ENCODE results near the gene KL. TPM values are rescaled to one million over a fixed set of nuclear protein-coding genes. Genes with fewer than 3 reads are reported as not detected.
A peak's percentile ranks its signal among the peaks of the same experiment; 100 is the strongest.

KL gene
- total RNA-seq, 1 donor, result 0.81 TPM

DNA sequence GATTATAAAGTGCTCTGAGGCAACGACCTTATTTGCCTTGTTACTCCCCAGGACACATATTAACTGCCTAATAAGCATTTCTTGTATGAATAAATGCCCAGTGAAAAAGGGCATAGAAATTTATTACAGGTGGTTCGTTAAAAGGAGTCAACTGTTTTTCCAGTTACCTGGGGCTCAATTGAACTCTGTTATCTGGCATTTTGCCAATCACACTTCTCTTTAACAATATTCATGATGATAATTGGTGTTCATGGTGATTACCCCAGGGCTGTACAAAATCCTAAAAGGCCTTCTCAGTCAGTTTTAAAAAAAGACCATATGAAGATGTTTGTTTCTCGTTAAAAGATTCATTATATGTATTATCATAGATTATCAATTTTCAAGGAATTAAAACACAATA is 57.1 kb downstream of the KL start:
- H3K4me3 ChIP-seq (ENCODE audit: low read depth, low read length), result no peak overlapping the region
- DNase-seq (ENCODE audit: low read depth), result no peak
- TF ChIP-seq, protein P1, sequence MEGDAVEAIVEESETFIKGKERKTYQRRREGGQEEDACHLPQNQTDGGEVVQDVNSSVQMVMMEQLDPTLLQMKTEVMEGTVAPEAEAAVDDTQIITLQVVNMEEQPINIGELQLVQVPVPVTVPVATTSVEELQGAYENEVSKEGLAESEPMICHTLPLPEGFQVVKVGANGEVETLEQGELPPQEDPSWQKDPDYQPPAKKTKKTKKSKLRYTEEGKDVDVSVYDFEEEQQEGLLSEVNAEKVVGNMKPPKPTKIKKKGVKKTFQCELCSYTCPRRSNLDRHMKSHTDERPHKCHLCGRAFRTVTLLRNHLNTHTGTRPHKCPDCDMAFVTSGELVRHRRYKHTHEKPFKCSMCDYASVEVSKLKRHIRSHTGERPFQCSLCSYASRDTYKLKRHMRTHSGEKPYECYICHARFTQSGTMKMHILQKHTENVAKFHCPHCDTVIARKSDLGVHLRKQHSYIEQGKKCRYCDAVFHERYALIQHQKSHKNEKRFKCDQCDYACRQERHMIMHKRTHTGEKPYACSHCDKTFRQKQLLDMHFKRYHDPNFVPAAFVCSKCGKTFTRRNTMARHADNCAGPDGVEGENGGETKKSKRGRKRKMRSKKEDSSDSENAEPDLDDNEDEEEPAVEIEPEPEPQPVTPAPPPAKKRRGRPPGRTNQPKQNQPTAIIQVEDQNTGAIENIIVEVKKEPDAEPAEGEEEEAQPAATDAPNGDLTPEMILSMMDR (IDR thresholded peaks at IDR 0.05; ENCODE audit: insufficient read depth, low read length), result no peak

DNA sequence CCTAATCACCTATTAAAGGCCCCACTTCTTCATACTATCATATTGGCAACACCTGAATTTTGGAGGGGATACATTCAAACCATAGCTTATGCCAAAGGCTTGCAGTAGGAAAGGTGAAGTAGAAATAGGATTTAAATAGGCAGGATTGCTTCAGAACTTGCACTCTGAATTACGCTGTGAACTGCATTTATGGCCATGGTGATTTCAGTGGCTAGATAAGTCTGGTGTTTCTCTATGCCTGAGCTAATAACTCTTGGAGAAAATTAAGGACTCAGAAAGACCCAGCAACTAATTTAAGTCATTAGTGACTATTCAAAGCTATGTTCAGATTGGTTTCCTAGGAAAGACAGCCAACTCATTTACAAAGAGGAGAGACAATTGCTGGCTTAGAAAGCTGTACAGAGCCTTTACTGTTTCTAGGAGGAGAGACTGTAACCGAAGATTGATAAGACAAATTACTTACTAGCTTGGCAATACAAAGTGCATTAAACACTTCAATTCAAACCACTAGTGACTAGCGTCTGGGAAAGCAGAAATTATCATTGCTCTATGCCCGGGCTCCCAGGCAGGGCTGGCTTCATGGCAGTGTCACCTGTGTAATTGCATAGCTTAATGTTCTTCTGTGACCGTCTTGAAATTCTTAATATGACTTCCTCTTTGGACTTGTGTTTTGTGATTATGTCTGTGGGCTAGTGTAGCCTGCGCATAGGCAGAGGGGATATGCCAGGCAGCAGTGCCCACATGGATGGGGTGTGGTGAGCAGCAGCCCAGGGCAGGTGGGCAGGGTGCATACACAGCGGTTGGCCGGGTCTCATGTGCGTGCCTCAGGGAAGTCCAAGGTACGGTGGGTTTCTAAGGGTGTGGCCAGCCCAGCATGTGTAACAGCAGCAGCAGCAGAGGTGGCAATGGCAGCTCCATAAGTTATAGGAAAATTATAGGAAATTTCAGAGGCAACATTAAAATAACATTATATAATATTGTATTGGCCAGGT is 60.1 kb downstream of the KL start:
- TF ChIP-seq, protein P1 (IDR thresholded peaks at IDR 0.05; ENCODE audit: insufficient read depth, low read length), result no peak
- H3K4me3 ChIP-seq (ENCODE audit: low read depth, low read length), result no peak overlapping the region
- no peak for DNase-seq (ENCODE audit: low read depth)

- TF ChIP-seq, protein P1 (IDR thresholded peaks at IDR 0.05; ENCODE audit: insufficient read depth, low read length), result no peak
- no peak for DNase-seq (ENCODE audit: low read depth)
- no peak overlapping the region for H3K4me3 ChIP-seq (ENCODE audit: low read depth, low read length)
These were observed 62.0 kb downstream of the KL start for GRCh38 chr13:33078263-33078662.

DNA sequence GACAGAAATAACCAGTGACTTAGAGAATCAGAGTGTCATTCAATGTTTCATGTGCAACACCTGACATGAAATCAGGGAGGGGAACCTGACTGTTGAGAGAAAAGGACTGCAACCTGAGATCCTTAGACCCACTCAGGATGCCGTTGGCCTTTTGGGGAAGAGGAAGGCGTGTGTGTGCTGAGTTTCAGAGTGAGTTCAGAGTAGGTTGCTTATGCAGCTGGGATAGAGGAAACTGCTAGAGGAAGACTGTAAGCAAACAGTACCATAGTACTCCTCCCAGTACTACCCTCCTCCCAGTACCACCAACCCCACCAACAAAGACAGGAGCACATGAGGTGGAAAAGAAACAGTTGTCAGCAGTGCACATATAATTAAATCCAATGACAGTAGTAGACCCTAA is 63.7 kb downstream of the KL start:
- H3K4me3 ChIP-seq (ENCODE audit: low read depth, low read length), result no peak overlapping the region
- no peak for DNase-seq (ENCODE audit: low read depth)
- TF ChIP-seq, protein P1 (IDR thresholded peaks at IDR 0.05; ENCODE audit: insufficient read depth, low read length), result no peak

GRCh38 chr13:33080972-33081590 is 64.9 kb downstream of the KL start:
- peak; percentile 47 for DNase-seq (ENCODE audit: low read depth)
- TF ChIP-seq, protein P1 (IDR thresholded peaks at IDR 0.05; ENCODE audit: insufficient read depth, low read length), result no peak
- no peak overlapping the region for H3K4me3 ChIP-seq (ENCODE audit: low read depth, low read length)

DNA sequence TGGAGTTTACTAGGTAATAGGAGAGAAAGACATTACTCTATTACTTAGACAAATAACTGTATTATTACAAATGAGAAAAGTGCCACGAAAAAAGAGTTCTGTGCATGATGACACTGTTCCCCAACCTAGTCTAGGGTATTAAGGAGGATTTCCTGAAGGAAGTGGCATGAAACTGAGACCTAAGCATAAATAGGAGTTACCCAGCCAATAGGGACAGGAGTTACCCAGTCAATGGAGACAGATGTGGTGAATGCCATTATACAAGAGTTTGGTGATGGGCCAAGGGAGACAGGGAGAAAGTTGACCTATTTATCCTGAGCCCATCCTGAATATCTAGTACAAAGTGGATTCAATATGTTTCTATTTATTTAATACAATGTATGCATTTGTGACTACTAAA is 65.4 kb downstream of the KL start:
- no peak for DNase-seq (ENCODE audit: low read depth)
- TF ChIP-seq, protein P1 (IDR thresholded peaks at IDR 0.05; ENCODE audit: insufficient read depth, low read length), result no peak
- no peak overlapping the region for H3K4me3 ChIP-seq (ENCODE audit: low read depth, low read length)

All from fibroblast of the aortic adventitia (primary cell).